K562 (cell line): ENCODE results near the gene CD79A. TPM values are rescaled to one million over a fixed set of nuclear protein-coding genes. Genes with fewer than 3 reads are reported as not detected.
A peak's percentile ranks its signal among the peaks of the same experiment; 100 is the strongest.

Experiments
- ATF7 ChIP-seq: fragments of 450-650 bp; IDR thresholded peaks from 2 replicates; pipeline ENCODE4 v1.7.1; 2014; ENCODE audit warnings: mild to moderate bottlenecking, moderate library complexity
- EWSR1 ChIP-seq: fragments of 450-650 bp; IDR thresholded peaks from 2 replicates; pipeline ENCODE4 v1.6.1; 2018; ENCODE audit warnings: borderline replicate concordance, mild to moderate bottlenecking, low read depth, moderate library complexity; ENCODE audit not compliant: partially characterized antibody
- HMG20B ChIP-seq: fragments of 250-450 bp; sonication (Bioruptor Pico); IDR thresholded peaks from 2 replicates; pipeline ENCODE4 v1.5.0; 2021; ENCODE audit warnings: mild to moderate bottlenecking
- HNRNPK ChIP-seq: fragments of 200-400 bp; formaldehyde crosslinking; IDR thresholded peaks from one replicate; pipeline ENCODE4 v1.6.1; 2018; ENCODE audit warnings: mild to moderate bottlenecking, low read depth, low read length; ENCODE audit not compliant: poor library complexity, severe bottlenecking
- KAT7 ChIP-seq: sonication (generic); formaldehyde crosslinking; IDR thresholded peaks from 2 replicates; pipeline ENCODE4 v1.8.0; 2022; ENCODE audit warnings: missing genetic modification reagents, mild to moderate bottlenecking, borderline replicate concordance
- LARP7 ChIP-seq: fragments of 450-650 bp; IDR thresholded peaks from 2 replicates; pipeline ENCODE4 v1.6.1; 2016
- NRF1 ChIP-seq, 2 experiments: fragments of 450-650 bp; IDR thresholded peaks in 1 of 2; conservative IDR thresholded peaks in 1 of 2; 2 replicates each; pipeline ENCODE4 v1.6.1; 2014; ENCODE audit warnings: mild to moderate bottlenecking in 2 of 2
- PRDM10 ChIP-seq: fragments of 450-650 bp; IDR thresholded peaks from 2 replicates; pipeline ENCODE4 v1.6.1; 2018; ENCODE audit not compliant: partially characterized antibody
- RFX5 ChIP-seq: IDR thresholded peaks from 2 replicates; pipeline ENCODE4 v1.6.1; 2011; ENCODE audit warnings: low read depth, mild to moderate bottlenecking, improper control_type of control experiment, low read length
- SMARCB1 ChIP-seq: IDR thresholded peaks from 2 replicates; pipeline ENCODE4 v1.6.1; 2011; ENCODE audit warnings: improper control_type of control experiment, low read depth; ENCODE audit not compliant: insufficient read length
- SMARCE1 ChIP-seq: fragments of 450-650 bp; IDR thresholded peaks from 2 replicates; pipeline ENCODE4 v1.7.1; 2016; ENCODE audit warnings: mild to moderate bottlenecking
- SRSF1 ChIP-seq: fragments of 200-400 bp; formaldehyde crosslinking; IDR thresholded peaks from 2 replicates; pipeline ENCODE4 v1.6.1; 2017; ENCODE audit warnings: mild to moderate bottlenecking, low read depth, low read length, moderate library complexity
- TAF7 ChIP-seq: fragments of 450-650 bp; IDR thresholded peaks from 2 replicates; pipeline ENCODE4 v1.6.1; 2016; ENCODE audit warnings: missing genetic modification characterization, missing compliant biosample characterization
- U2AF1 ChIP-seq: fragments of 200-400 bp; formaldehyde crosslinking; optimal IDR thresholded peaks from 2 replicates; pipeline ENCODE3; 2017; ENCODE audit warnings: mild to moderate bottlenecking, low read depth, low read length, moderate library complexity
- ZNF175 ChIP-seq: fragments of 200-800 bp; sonication (Bioruptor generic); IDR thresholded peaks from 2 replicates; pipeline ENCODE4 v1.6.1; 2016; ENCODE audit warnings: low read depth, mild to moderate bottlenecking, missing genetic modification characterization, missing compliant biosample characterization
- ZNF197 ChIP-seq: fragments of 200-800 bp; sonication (Bioruptor generic); IDR thresholded peaks from 2 replicates; pipeline ENCODE4 v1.6.1; 2016; ENCODE audit warnings: low read depth, missing genetic modification characterization, missing compliant biosample characterization
- ZNF212 ChIP-seq: fragments of 450-650 bp; formaldehyde crosslinking; IDR thresholded peaks from 2 replicates; pipeline ENCODE4 v1.4.0; 2020; ENCODE audit warnings: mild to moderate bottlenecking
- ZNF586 ChIP-seq: fragments of 450-650 bp; formaldehyde crosslinking; conservative IDR thresholded peaks from 2 replicates; pipeline ENCODE4 v1.4.0; 2020; ENCODE audit warnings: mild to moderate bottlenecking, moderate library complexity
- ZNF785 ChIP-seq: fragments of 250-450 bp; sonication (Bioruptor Pico); IDR thresholded peaks from 2 replicates; pipeline ENCODE4 v1.4.0; 2020; ENCODE audit warnings: mild to moderate bottlenecking
- polyA plus RNA-seq, 8 experiments: library from polyadenylated mRNA; depleted of rRNA in 4 of 8; stranded (reverse) in 5 of 8; unstranded in 3 of 8; fragments of >200 nt; fragmentation: Nextera tagmentation in 2 of 8; fragmentation: Illumina TruSeq in 1 of 8; extraction: Ambion mirVana in 2 of 8; extraction: Trizol in 1 of 8; gene quantifications; 2 replicates each; pipeline versions ENCODE4 v1.2.1 to v1.2.3, GENCODE V29; 2011 to 2014; ENCODE audit warnings: inconsistent platforms in 1 of 8, missing spikeins in 1 of 8
- total RNA-seq, 7 experiments: library from RNA; depleted of rRNA in 6 of 7; stranded (reverse); fragments of >200 nt in 6 of 7; fragmentation: Illumina TruSeq in 2 of 7; extraction: Trizol in 2 of 7; gene quantifications; 2 replicates each; pipeline versions ENCODE4 v1.2.1 to v1.2.3, GENCODE V29; 2011 to 2021; ENCODE audit warnings: low replicate concordance in 1 of 7
- TF ChIP-seq, protein P1 (sequence below): sonication (generic); formaldehyde crosslinking; IDR thresholded peaks from 2 replicates; pipeline ENCODE4 v1.8.1; 2022; ENCODE audit warnings: missing genetic modification reagents
- TF ChIP-seq, protein P2 (sequence below): fragments of 250-450 bp; sonication (Bioruptor Pico); IDR thresholded peaks from 2 replicates; pipeline ENCODE4 v1.5.0; 2021

Gene CD79A
- total and polyA plus RNA-seq, 9 of the 15 experiments (the other 6 are each of a cell fraction or from before 2014, with no cell fraction given), result 0.04 to 0.72 (median 0.17) TPM; not detected in 3

- no peak for TF ChIP-seq RFX5
- no peak for TF ChIP-seq SMARCB1
- TF ChIP-seq ZNF175, result no peak
- TF ChIP-seq ZNF212 (CRISPR knock-in tag), result no peak
- TF ChIP-seq KAT7 (CRISPR knock-in tag), result no peak
- no peak for TF ChIP-seq EWSR1
- no peak for TF ChIP-seq PRDM10
- no peak for TF ChIP-seq LARP7
- TF ChIP-seq ATF7, result peak; percentile 32; the same call in 1 of the 2 replicates
- TF ChIP-seq, protein P1, sequence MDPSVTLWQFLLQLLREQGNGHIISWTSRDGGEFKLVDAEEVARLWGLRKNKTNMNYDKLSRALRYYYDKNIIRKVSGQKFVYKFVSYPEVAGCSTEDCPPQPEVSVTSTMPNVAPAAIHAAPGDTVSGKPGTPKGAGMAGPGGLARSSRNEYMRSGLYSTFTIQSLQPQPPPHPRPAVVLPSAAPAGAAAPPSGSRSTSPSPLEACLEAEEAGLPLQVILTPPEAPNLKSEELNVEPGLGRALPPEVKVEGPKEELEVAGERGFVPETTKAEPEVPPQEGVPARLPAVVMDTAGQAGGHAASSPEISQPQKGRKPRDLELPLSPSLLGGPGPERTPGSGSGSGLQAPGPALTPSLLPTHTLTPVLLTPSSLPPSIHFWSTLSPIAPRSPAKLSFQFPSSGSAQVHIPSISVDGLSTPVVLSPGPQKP (CRISPR knock-in tag), result no peak
- no peak for TF ChIP-seq ZNF197 (CRISPR knock-in tag)
- peak; percentile 41 for TF ChIP-seq HNRNPK
- no peak for TF ChIP-seq U2AF1
- TF ChIP-seq ZNF785, result no peak
- TF ChIP-seq ZNF586 (CRISPR knock-in tag), result no peak
- TF ChIP-seq NRF1 (conservative IDR thresholded peaks at IDR 0.05 in 1 of 2, IDR thresholded peaks at IDR 0.05 in 1 of 2), result peak in 1 of 2 experiments; percentile 31; a peak in 1 of 4 replicates
- TF ChIP-seq, protein P2, sequence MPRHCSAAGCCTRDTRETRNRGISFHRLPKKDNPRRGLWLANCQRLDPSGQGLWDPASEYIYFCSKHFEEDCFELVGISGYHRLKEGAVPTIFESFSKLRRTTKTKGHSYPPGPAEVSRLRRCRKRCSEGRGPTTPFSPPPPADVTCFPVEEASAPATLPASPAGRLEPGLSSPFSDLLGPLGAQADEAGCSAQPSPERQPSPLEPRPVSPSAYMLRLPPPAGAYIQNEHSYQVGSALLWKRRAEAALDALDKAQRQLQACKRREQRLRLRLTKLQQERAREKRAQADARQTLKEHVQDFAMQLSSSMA (CRISPR knock-in tag), result 0 out of 2 replicates have a peak, but pooled peaks have one; percentile 24
- no peak for TF ChIP-seq TAF7
- no peak for TF ChIP-seq SMARCE1
- no peak for TF ChIP-seq SRSF1
- no peak for TF ChIP-seq HMG20B (CRISPR knock-in tag)
These were observed 51.2 kb downstream of the CD79A start, which contains the start of gene ERFL (continued) for GRCh38 chr19:41928221-41928683.
